ENCODE measurements around the gene MYB. TPM values are rescaled to one million over a fixed set of nuclear protein-coding genes. Genes with fewer than 3 reads are reported as not detected.

Gene MYB
- total and polyA plus RNA-seq, 2 of the 13 experiments (the other 11 are each of a cell fraction or from before 2014, with no cell fraction given), result 0.04 to 0.20 TPM

DNA sequence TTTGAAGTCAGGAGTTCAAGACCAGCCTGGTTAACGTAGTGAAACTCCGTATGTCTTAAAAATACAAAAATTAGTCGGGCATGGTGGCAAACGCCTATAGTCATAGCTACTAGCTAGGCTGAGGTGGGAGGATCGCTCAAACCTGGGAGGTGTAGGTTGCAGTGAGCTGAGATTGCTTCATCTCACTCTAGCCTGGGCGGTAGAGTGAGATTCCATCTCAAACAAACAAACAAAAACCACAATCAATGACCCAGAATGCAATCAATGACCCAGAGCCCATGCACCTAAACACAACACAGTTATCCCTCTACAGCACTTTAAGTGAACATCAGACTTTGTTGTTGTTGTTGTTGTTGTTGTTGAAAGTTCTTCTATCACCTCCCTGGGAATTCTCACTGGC is 77.9 kb downstream of the MYB start (continued):
- TF ChIP-seq, protein P1, sequence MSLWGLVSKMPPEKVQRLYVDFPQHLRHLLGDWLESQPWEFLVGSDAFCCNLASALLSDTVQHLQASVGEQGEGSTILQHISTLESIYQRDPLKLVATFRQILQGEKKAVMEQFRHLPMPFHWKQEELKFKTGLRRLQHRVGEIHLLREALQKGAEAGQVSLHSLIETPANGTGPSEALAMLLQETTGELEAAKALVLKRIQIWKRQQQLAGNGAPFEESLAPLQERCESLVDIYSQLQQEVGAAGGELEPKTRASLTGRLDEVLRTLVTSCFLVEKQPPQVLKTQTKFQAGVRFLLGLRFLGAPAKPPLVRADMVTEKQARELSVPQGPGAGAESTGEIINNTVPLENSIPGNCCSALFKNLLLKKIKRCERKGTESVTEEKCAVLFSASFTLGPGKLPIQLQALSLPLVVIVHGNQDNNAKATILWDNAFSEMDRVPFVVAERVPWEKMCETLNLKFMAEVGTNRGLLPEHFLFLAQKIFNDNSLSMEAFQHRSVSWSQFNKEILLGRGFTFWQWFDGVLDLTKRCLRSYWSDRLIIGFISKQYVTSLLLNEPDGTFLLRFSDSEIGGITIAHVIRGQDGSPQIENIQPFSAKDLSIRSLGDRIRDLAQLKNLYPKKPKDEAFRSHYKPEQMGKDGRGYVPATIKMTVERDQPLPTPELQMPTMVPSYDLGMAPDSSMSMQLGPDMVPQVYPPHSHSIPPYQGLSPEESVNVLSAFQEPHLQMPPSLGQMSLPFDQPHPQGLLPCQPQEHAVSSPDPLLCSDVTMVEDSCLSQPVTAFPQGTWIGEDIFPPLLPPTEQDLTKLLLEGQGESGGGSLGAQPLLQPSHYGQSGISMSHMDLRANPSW (CRISPR knock-in tag; IDR thresholded peaks at IDR 0.05; ENCODE audit: borderline replicate concordance), result no peak
- no peak for TF ChIP-seq TP53 (CRISPR knock-in tag; conservative IDR thresholded peaks at IDR 0.05)
- TF ChIP-seq, protein P2, sequence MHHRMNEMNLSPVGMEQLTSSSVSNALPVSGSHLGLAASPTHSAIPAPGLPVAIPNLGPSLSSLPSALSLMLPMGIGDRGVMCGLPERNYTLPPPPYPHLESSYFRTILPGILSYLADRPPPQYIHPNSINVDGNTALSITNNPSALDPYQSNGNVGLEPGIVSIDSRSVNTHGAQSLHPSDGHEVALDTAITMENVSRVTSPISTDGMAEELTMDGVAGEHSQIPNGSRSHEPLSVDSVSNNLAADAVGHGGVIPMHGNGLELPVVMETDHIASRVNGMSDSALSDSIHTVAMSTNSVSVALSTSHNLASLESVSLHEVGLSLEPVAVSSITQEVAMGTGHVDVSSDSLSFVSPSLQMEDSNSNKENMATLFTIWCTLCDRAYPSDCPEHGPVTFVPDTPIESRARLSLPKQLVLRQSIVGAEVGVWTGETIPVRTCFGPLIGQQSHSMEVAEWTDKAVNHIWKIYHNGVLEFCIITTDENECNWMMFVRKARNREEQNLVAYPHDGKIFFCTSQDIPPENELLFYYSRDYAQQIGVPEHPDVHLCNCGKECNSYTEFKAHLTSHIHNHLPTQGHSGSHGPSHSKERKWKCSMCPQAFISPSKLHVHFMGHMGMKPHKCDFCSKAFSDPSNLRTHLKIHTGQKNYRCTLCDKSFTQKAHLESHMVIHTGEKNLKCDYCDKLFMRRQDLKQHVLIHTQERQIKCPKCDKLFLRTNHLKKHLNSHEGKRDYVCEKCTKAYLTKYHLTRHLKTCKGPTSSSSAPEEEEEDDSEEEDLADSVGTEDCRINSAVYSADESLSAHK (CRISPR knock-in tag; IDR thresholded peaks at IDR 0.05; ENCODE audit: borderline replicate concordance), result no peak
- no peak for TF ChIP-seq EHMT2 (IDR thresholded peaks at IDR 0.05; ENCODE audit: borderline replicate concordance, low read depth, low read length)
- TF ChIP-seq, protein P3, sequence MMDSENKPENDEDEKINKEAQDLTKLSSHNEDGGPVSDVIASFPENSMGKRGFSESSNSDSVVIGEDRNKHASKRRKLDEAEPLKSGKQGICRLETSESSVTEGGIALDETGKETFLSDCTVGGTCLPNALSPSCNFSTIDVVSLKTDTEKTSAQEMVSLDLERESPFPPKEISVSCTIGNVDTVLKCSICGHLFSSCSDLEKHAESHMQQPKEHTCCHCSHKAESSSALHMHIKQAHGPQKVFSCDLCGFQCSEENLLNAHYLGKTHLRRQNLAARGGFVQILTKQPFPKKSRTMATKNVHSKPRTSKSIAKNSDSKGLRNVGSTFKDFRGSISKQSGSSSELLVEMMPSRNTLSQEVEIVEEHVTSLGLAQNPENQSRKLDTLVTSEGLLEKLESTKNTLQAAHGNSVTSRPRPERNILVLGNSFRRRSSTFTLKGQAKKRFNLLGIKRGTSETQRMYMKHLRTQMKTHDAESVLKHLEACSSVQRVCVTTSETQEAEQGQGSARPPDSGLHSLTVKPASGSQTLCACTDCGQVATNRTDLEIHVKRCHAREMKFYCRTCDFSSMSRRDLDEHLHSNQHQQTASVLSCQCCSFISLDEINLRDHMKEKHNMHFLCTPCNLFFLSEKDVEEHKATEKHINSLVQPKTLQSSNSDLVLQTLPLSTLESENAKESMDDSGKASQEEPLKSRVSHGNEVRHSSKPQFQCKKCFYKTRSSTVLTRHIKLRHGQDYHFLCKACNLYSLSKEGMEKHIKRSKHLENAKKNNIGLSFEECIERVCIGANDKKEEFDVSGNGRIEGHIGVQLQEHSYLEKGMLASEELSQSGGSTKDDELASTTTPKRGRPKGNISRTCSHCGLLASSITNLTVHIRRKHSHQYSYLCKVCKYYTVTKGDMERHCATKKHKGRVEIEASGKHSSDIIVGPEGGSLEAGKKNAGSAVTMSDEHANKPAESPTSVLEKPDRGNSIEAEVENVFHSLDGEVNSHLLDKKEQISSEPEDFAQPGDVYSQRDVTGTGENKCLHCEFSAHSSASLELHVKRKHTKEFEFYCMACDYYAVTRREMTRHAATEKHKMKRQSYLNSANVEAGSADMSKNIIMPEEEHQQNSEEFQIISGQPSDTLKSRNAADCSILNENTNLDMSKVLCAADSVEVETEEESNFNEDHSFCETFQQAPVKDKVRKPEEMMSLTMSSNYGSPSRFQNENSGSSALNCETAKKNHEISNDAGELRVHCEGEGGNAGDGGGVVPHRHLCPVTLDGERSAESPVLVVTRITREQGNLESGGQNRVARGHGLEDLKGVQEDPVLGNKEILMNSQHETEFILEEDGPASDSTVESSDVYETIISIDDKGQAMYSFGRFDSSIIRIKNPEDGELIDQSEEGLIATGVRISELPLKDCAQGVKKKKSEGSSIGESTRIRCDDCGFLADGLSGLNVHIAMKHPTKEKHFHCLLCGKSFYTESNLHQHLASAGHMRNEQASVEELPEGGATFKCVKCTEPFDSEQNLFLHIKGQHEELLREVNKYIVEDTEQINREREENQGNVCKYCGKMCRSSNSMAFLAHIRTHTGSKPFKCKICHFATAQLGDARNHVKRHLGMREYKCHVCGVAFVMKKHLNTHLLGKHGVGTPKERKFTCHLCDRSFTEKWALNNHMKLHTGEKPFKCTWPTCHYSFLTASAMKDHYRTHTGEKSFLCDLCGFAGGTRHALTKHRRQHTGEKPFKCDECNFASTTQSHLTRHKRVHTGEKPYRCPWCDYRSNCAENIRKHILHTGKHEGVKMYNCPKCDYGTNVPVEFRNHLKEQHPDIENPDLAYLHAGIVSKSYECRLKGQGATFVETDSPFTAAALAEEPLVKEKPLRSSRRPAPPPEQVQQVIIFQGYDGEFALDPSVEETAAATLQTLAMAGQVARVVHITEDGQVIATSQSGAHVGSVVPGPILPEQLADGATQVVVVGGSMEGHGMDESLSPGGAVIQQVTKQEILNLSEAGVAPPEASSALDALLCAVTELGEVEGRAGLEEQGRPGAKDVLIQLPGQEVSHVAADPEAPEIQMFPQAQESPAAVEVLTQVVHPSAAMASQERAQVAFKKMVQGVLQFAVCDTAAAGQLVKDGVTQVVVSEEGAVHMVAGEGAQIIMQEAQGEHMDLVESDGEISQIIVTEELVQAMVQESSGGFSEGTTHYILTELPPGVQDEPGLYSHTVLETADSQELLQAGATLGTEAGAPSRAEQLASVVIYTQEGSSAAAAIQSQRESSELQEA (CRISPR knock-in tag; IDR thresholded peaks at IDR 0.05; ENCODE audit: not compliant biosample characterization), result no peak
- no peak for TF ChIP-seq ZNF564 (CRISPR knock-in tag; IDR thresholded peaks at IDR 0.05)
